IMR-90 (cell line): Measurements from ENCODE around the gene CHMP1B. TPM values are rescaled to one million over a fixed set of nuclear protein-coding genes. Genes with fewer than 3 reads are reported as not detected.

Experiments
- ATAC-seq: fragments of 200-7000 bp; cut with Tn5 transposase; 2 replicates; pipeline ENCODE4 v1.9.1; 2020; ENCODE audit warnings: low read depth, mild to moderate bottlenecking, moderate library complexity
- BruUV-seq: library from RNA; stranded (reverse); fragments of 400-500 nt; replicated peaks from 2 replicates; lab custom pipeline; 2021; lab: Mats Ljungman, UMichigan
- CTCF ChIA-PET: fragments of 300-600 bp; formaldehyde crosslinking; extraction: SDS; loops from one replicate; lab custom pipeline; 2021; ENCODE audit warnings: antibody characterized with exemption; lab: Yijun Ruan, JAX
- POLR2A ChIA-PET: fragments of 300-600 bp; sonication (Branson Sonifier 250); formaldehyde crosslinking; loops from one replicate; lab custom pipeline; 2022; ENCODE audit warnings: antibody characterized with exemption; ENCODE audit not compliant: unreplicated experiment; lab: Charles Lee
- DNase-seq: peaks from one replicate; pipeline ENCODE4 v3.0.0; 2013
- H2AFZ ChIP-seq: replicated peaks from 2 replicates; pipeline ENCODE3; 2013; ENCODE audit warnings: low read length, mild to moderate bottlenecking; ENCODE audit not compliant: poor library complexity
- H2AK5ac ChIP-seq: 2 replicates; pipeline ENCODE4 v1.6.1; 2013; ENCODE audit warnings: low read depth, low read length, inconsistent platforms
- H2AK9ac ChIP-seq: replicated peaks from 2 replicates; pipeline ENCODE3; 2013; ENCODE audit warnings: mild to moderate bottlenecking, low read depth, low read length, moderate library complexity; ENCODE audit not compliant: poor library complexity
- H2BK120ac ChIP-seq: 2 replicates; pipeline ENCODE4 v1.6.1; 2013; ENCODE audit warnings: low read depth, low read length, inconsistent platforms
- H2BK15ac ChIP-seq: 3 replicates; pipeline ENCODE4 v1.6.1; 2013; ENCODE audit warnings: low read depth, low read length, inconsistent platforms
- H2BK20ac ChIP-seq: 2 replicates; pipeline ENCODE4 v1.6.1; 2013; ENCODE audit warnings: low read depth, mild to moderate bottlenecking, inconsistent platforms, low read length, moderate library complexity
- H2BK5ac ChIP-seq: 2 replicates; pipeline ENCODE4 v1.6.1; 2013; ENCODE audit warnings: mild to moderate bottlenecking, low read depth, low read length, inconsistent platforms; ENCODE audit not compliant: poor library complexity, severe bottlenecking
- H3K14ac ChIP-seq: replicated peaks from 2 replicates; pipeline ENCODE4 v1.6.1; 2013; ENCODE audit warnings: low read depth, low read length, inconsistent platforms
- H3K18ac ChIP-seq: 2 replicates; pipeline ENCODE4 v1.6.1; 2013; ENCODE audit warnings: low read depth, low read length, control low read depth
- H3K23ac ChIP-seq: 2 replicates; pipeline ENCODE4 v1.6.1; 2013; ENCODE audit warnings: low read depth, low read length, inconsistent platforms
- H3K27ac ChIP-seq: 2 replicates; pipeline ENCODE4 v1.5.1; 2013; ENCODE audit warnings: mild to moderate bottlenecking, control low read depth, low read length; ENCODE audit not compliant: insufficient read depth
- H3K27me3 ChIP-seq: 2 replicates; pipeline ENCODE4 v1.6.1; 2013; ENCODE audit warnings: low read length; ENCODE audit not compliant: control insufficient read depth, insufficient read depth
- H3K36me3 ChIP-seq: 2 replicates; pipeline ENCODE4 v1.6.1; 2013; ENCODE audit warnings: low read length, mixed read lengths; ENCODE audit not compliant: control insufficient read depth, insufficient read depth
- H3K4ac ChIP-seq: 2 replicates; pipeline ENCODE4 v1.6.1; 2013; ENCODE audit warnings: low read depth, low read length, inconsistent platforms
- H3K4me1 ChIP-seq: 2 replicates; pipeline ENCODE4 v1.6.1; 2013; ENCODE audit warnings: low read length, mixed read lengths; ENCODE audit not compliant: control insufficient read depth, insufficient read depth
- H3K4me2 ChIP-seq: 2 replicates; pipeline ENCODE4 v1.6.1; 2013; ENCODE audit warnings: low read depth, mild to moderate bottlenecking, control low read depth, low read length, moderate library complexity
- H3K4me3 ChIP-seq: 2 replicates; pipeline ENCODE4 v1.5.1; 2013; ENCODE audit warnings: low read depth, mild to moderate bottlenecking, control low read depth, low read length, moderate library complexity; ENCODE audit not compliant: insufficient read depth
- H3K56ac ChIP-seq: 2 replicates; pipeline ENCODE4 v1.6.1; 2013; ENCODE audit warnings: low read length, inconsistent platforms; ENCODE audit not compliant: insufficient read depth; ENCODE audit errors: extremely low read depth
- H3K79me1 ChIP-seq, 2 experiments: 2 replicates each; pipeline ENCODE4 v1.6.1; 2013; ENCODE audit warnings: low read length in 2 of 2, inconsistent platforms in 1 of 2, low read depth in 1 of 2
- H3K9ac ChIP-seq: 2 replicates; pipeline ENCODE4 v1.6.1; 2013; ENCODE audit warnings: low read depth, low read length, control low read depth
- H3K9me1 ChIP-seq: 2 replicates; pipeline ENCODE4 v1.6.1; 2013; ENCODE audit warnings: low read length, inconsistent platforms; ENCODE audit not compliant: insufficient read depth
- H3K9me3 ChIP-seq: 2 replicates; pipeline ENCODE4 v1.6.1; 2013; ENCODE audit warnings: low read length; ENCODE audit not compliant: control insufficient read depth, insufficient read depth
- H4K20me1 ChIP-seq: 2 replicates; pipeline ENCODE4 v1.6.1; 2013; ENCODE audit warnings: low read length, inconsistent platforms; ENCODE audit not compliant: insufficient read depth
- H4K5ac ChIP-seq: 2 replicates; pipeline ENCODE4 v1.6.1; 2013; ENCODE audit warnings: mild to moderate bottlenecking, low read depth, low read length, control low read depth
- H4K8ac ChIP-seq, 2 experiments: 2 replicates each; pipeline ENCODE4 v1.6.1; 2013; ENCODE audit warnings: low read depth in 2 of 2, low read length in 2 of 2, control low read depth in 1 of 2, inconsistent platforms in 1 of 2
- H4K91ac ChIP-seq: 2 replicates; pipeline ENCODE4 v1.6.1; 2013; ENCODE audit warnings: low read depth, low read length, inconsistent platforms; ENCODE audit not compliant: insufficient read depth
- BHLHE40 ChIP-seq: fragments of 150-350 bp; IDR thresholded peaks from 2 replicates; pipeline ENCODE4 v1.6.1; 2016; ENCODE audit warnings: mild to moderate bottlenecking, low read depth, low read length
- CEBPB ChIP-seq: IDR thresholded peaks from 2 replicates; pipeline ENCODE4 v1.6.1; 2012; ENCODE audit warnings: low read depth, low read length, improper control_type of control experiment
- CHD1 ChIP-seq: IDR thresholded peaks from 2 replicates; pipeline ENCODE4 v1.6.1; 2012; ENCODE audit warnings: low read depth, low read length, improper control_type of control experiment
- MAFK ChIP-seq: IDR thresholded peaks from 2 replicates; pipeline ENCODE4 v1.6.1; 2012; ENCODE audit warnings: low read depth, low read length, improper control_type of control experiment
- MAZ ChIP-seq: IDR thresholded peaks from 2 replicates; pipeline ENCODE4 v1.6.1; 2012; ENCODE audit warnings: low read depth, mild to moderate bottlenecking, low read length, improper control_type of control experiment, moderate library complexity, borderline replicate concordance
- MXI1 ChIP-seq: IDR thresholded peaks from 2 replicates; pipeline ENCODE4 v1.6.1; 2012; ENCODE audit warnings: low read depth, mild to moderate bottlenecking, low read length, moderate library complexity, borderline replicate concordance
- NFE2L2 ChIP-seq: fragments of 150-350 bp; IDR thresholded peaks from 2 replicates; pipeline ENCODE4 v1.6.1; 2016; ENCODE audit warnings: low read depth, mild to moderate bottlenecking, low read length
- POLR2A ChIP-seq: IDR thresholded peaks from 2 replicates; pipeline ENCODE4 v1.6.1; 2012; ENCODE audit warnings: mild to moderate bottlenecking, low read depth, low read length
- RAD21 ChIP-seq: IDR thresholded peaks from 2 replicates; pipeline ENCODE4 v1.6.1; 2012; ENCODE audit warnings: low read length, improper control_type of control experiment
- RCOR1 ChIP-seq: IDR thresholded peaks from 2 replicates; pipeline ENCODE4 v1.6.1; 2012; ENCODE audit warnings: mild to moderate bottlenecking, low read length, improper control_type of control experiment; ENCODE audit not compliant: insufficient replicate concordance
- RFX5 ChIP-seq: IDR thresholded peaks from 2 replicates; pipeline ENCODE4 v1.8.0; 2012; ENCODE audit warnings: low read depth, mild to moderate bottlenecking, low read length, moderate library complexity
- WGBS, 2 experiments: methylation state at CpG; one replicate each; pipeline versions ENCODE4 v1.1.5 to v1.1.7; 2013; ENCODE audit warnings: missing lambda C conversion rate in 2 of 2; ENCODE audit not compliant: insufficient read length in 1 of 2; ENCODE audit errors: extremely low coverage in 2 of 2; 5-methylcytosine and 5-hydroxymethylcytosine counted together
- dilution Hi-C: fragments of 300-500 bp; cut with HindIII; formaldehyde crosslinking; loops from one replicate; pipeline ENCODE4 v1.14.3; 2018; ENCODE audit warnings: low sequenced_read_pairs; ENCODE audit not compliant: unreplicated experiment
- in situ Hi-C: fragments of 300-500 bp; cut with MboI; formaldehyde crosslinking; loops from 3 replicates; pipeline ENCODE4 v1.14.3; 2019; ENCODE audit warnings: low sequenced_read_pairs, inconsistent platforms, mixed read lengths
- intact Hi-C: fragments of 100-400 bp; cut with micrococcal nuclease; formaldehyde crosslinking; loops from 2 replicates; pipeline ENCODE4 v1.10.0; 2022
- polyA plus RNA-seq, 3 experiments: library from polyadenylated mRNA; depleted of rRNA; stranded (reverse); fragments of >200 nt; gene quantifications; 2 replicates each; pipeline ENCODE4 v1.2.3, GENCODE V29; 2012; ENCODE audit warnings: low replicate concordance in 1 of 3
- total RNA-seq: library from RNA; depleted of rRNA; stranded (reverse); fragments of >200 nt; gene quantifications from 2 replicates; pipeline ENCODE4 v1.2.3, GENCODE V29; 2012
- TF ChIP-seq, protein P1 (sequence below): fragments of 150-350 bp; IDR thresholded peaks from 2 replicates; pipeline ENCODE4 v1.6.1; 2016; ENCODE audit warnings: low read depth, mild to moderate bottlenecking, low read length, moderate library complexity, borderline replicate concordance
- TF ChIP-seq, protein P2 (sequence below): conservative IDR thresholded peaks from 2 replicates; pipeline ENCODE4 v1.5.1; 2012; ENCODE audit warnings: mild to moderate bottlenecking, low read depth, low read length, improper control_type of control experiment

Gene CHMP1B
- total and polyA plus RNA-seq, 2 of the 4 experiments (the other 2 are of a cell fraction) = 21.1 to 39.4 TPM

DNA sequence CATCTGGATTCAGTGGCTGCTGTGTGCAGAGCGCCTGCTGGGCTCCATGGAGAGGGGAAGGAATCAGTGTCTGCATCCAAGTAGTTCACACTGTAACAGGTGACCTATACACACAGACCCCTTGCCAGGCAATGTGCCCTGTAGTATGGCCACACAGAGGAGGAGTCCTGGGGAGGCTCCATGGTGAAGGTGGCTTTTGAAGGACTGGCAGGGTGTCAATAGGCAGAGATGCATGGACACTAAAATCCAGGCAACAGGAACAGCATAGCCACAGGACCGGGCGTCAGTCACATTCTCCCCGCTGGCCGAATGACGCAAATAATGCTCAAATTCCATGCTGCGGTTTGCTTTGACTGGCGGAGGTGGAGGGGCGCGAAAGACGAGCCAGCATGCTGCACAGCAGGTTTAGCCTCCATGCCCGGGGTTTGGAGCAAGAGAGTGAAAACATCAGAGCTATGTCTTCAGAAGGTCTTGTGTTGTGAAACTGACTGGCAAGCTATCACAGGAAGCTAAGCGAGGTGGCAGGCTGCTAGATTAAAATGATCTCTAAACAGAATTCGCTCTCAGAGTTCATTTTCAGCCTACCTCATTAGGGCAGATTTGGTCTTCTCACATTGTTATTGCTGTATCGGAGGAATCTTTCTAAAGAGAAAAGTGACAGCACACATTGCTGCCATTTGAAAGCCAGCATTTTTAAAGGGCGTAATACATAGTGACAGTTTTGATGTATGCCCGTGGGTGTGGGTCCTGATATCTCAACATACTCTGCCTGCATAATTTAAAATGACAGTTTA lies 1.2 kb upstream of the CHMP1B start:
- H2AK5ac ChIP-seq = peak overlapping the region; percentile 44; the same call in 1 of the 2 replicates
- H2AK9ac ChIP-seq = peak overlapping the region; percentile 66
- DNase-seq (peak; percentile 96), ATAC-seq (peak; percentile 50)
- in situ Hi-C loops = loop anchor here (10.0 kb wide), 1 partner anchor 435 kb away; no protein-coding TSS in a partner anchor
- intact Hi-C loops = loop anchor here (2.0 to 10.0 kb wide), 5 partner anchors 59 to 189 kb away; partner anchors contain the start of genes IMPA2 and MPPE1
- 0% methylated on average over 8 of the region's 17 CpGs; no CpG with 5 or more reads in 1 of the 2 experiments for WGBS, 2 experiments
- H2BK15ac ChIP-seq = peak overlapping the region; percentile 80; the same call in 2 of the 3 replicates
- H2BK120ac ChIP-seq = peak overlapping the region; percentile 88
- H4K91ac ChIP-seq = peak overlapping the region; percentile 90
- no TSS peak for BruUV-seq
- peak overlapping the region; percentile 62; the same call in 1 of the 2 replicates for H4K5ac ChIP-seq
- H3K4me2 ChIP-seq = peak overlapping the region; percentile 85
- H2BK5ac ChIP-seq = peak overlapping the region; percentile 91
- H3K14ac ChIP-seq = peak overlapping the region; percentile 72
- peak overlapping the region; percentile 81 for H3K27ac ChIP-seq
- H3K9me3 ChIP-seq = no peaks in the 10 kb centered on the region
- peak overlapping the region; percentile 83 for H3K4me3 ChIP-seq
- peak overlapping the region; percentile 75 for H3K56ac ChIP-seq
- H3K36me3 ChIP-seq = no peaks in the 10 kb centered on the region; the same call in 1 of the 2 replicates
- peak overlapping the region; percentile 90 for H2BK20ac ChIP-seq
- H3K18ac ChIP-seq = peak overlapping the region; percentile 84
- dilution Hi-C loops = no loop called here
- peak overlapping the region; percentile 83 for H3K4ac ChIP-seq
- ChIA-PET CTCF (interaction anchor here (1.7 kb wide), 1 partner anchor 21 kb away, joined by 3 read pairs; no protein-coding TSS in a partner anchor), POLR2A (interaction anchor here (0.6 kb wide), 1 partner anchor 145 kb away, joined by 6 read pairs; no protein-coding TSS in a partner anchor)
- no peaks in the 10 kb centered on the region for H4K20me1 ChIP-seq
- H3K23ac ChIP-seq = peak overlapping the region; percentile 85
- peak overlapping the region; percentile 94 for H2AFZ ChIP-seq
- peak overlapping the region; percentile 87 to 92 for H4K8ac ChIP-seq
- H3K27me3 ChIP-seq = no peaks in the 10 kb centered on the region
- peaks cover 0 to 19% of the 10 kb centered on the region in 2 experiments; a peak in 2 of 4 replicates for H3K79me1 ChIP-seq
- H3K9me1 ChIP-seq = no peaks in the 10 kb centered on the region
- H3K4me1 ChIP-seq = peaks cover 6% of the 10 kb centered on the region
- H3K9ac ChIP-seq = peak overlapping the region; percentile 76
- peak; percentile 49 for TF ChIP-seq MAZ
- TF ChIP-seq, protein P1, sequence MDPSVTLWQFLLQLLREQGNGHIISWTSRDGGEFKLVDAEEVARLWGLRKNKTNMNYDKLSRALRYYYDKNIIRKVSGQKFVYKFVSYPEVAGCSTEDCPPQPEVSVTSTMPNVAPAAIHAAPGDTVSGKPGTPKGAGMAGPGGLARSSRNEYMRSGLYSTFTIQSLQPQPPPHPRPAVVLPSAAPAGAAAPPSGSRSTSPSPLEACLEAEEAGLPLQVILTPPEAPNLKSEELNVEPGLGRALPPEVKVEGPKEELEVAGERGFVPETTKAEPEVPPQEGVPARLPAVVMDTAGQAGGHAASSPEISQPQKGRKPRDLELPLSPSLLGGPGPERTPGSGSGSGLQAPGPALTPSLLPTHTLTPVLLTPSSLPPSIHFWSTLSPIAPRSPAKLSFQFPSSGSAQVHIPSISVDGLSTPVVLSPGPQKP = no peak
- TF ChIP-seq NFE2L2 = peak; percentile 68
- TF ChIP-seq BHLHE40 = peak; percentile 55
- no peak for TF ChIP-seq CHD1
- TF ChIP-seq CEBPB = peak; percentile 90
- peak; percentile 25 for TF ChIP-seq RAD21
- no peak; the same call in none of the 2 replicates for TF ChIP-seq POLR2A
- no peak for TF ChIP-seq RFX5
- TF ChIP-seq, protein P2, sequence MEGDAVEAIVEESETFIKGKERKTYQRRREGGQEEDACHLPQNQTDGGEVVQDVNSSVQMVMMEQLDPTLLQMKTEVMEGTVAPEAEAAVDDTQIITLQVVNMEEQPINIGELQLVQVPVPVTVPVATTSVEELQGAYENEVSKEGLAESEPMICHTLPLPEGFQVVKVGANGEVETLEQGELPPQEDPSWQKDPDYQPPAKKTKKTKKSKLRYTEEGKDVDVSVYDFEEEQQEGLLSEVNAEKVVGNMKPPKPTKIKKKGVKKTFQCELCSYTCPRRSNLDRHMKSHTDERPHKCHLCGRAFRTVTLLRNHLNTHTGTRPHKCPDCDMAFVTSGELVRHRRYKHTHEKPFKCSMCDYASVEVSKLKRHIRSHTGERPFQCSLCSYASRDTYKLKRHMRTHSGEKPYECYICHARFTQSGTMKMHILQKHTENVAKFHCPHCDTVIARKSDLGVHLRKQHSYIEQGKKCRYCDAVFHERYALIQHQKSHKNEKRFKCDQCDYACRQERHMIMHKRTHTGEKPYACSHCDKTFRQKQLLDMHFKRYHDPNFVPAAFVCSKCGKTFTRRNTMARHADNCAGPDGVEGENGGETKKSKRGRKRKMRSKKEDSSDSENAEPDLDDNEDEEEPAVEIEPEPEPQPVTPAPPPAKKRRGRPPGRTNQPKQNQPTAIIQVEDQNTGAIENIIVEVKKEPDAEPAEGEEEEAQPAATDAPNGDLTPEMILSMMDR = no peak
- TF ChIP-seq MAFK = no peak
- peak; percentile 91 for TF ChIP-seq RCOR1
- TF ChIP-seq MXI1 = peak; percentile 90
